KBM-7 (cell line): Measurements from ENCODE around the gene FXYD6.

Experiments
- DNase-seq: peaks from one replicate; pipeline ENCODE4 v3.0.0-alpha.2; 2015
- in situ Hi-C: fragments of 300-500 bp; cut with MboI; formaldehyde crosslinking; loops from 2 replicates; pipeline ENCODE4 v1.14.3; 2020; ENCODE audit warnings: low sequenced_read_pairs, low pct_unique_long_range_greater_than_20kb, mixed read lengths

The FXYD6 gene

DNA sequence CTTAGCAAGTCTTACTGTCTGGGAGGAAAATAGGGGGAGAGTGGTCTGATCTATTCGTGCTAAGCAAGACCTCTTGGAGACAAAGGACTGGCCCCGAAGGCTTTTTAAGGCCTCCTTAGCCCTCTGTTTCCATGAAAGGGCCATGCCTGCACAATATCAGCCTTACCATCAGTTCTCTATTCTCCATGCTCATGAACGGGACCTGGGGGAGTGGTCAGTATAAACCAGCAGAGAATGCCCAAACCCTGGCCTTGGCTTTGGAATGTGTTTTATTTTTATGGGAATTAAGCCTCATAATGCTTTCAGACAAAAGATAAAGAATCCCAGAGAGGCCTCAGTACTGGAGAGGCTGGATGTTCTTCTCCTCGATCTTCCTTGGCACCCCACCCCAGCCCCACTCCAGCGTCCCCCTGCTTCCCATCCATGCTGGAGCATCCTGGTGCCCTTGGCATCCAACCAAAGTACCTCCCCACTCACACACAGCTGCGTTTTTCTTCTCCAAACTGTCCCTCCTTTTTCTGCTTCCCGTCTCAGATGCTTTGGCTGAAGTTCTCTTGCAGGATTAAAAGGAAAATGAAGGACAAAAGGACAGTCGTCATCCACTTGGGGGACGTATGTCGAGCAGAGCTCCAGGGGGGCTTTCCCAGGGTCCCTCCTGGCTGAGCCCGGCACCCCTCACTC lies 18.6 kb downstream of the FXYD6 start:
- in situ Hi-C loops: no loop called here
- no peak for DNase-seq

DNA sequence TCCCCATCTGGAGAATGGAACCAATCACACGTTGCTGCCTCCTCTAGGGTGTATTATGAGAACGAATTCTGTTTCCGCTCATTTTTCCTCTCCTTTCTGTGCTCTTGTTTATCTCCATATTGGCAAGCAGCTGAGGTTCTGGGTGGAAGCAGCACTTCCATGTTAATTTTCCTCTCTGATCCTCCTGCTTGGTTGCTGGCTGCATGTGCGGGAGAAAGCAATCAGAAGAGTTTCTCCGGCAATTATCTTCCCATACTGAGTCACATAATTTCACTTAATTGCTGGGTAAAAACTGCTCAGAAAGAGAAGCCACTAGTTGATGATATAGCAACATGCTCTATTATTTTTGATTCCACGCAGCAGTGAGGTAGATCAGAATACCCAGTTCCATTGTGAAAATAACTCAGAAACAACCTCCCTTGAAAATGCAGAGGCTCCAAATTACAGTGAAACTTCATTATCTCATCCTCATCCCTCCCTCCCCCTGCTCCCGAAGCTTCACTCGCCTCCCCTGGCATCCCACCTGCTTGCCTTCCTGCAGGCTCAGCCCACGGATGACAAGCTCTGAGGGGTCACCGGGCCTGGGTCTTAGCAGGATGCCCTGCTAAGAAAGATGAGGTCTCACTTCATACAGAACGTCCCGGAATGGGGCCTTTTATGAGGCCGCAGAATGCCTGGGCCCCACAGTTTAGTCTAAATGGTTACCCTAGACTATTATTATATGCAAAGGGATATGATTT lies 20.4 kb downstream of the FXYD6 start:
- DNase-seq: no peak

GRCh38 chr11:117855186-117855845 lies 21.1 kb downstream of the FXYD6 start:
- no peak for DNase-seq
- in situ Hi-C loops: no loop called here

More for the DNA sequence above, 20.4 kb downstream of the FXYD6 start:
- in situ Hi-C loops: no loop called here

DNA sequence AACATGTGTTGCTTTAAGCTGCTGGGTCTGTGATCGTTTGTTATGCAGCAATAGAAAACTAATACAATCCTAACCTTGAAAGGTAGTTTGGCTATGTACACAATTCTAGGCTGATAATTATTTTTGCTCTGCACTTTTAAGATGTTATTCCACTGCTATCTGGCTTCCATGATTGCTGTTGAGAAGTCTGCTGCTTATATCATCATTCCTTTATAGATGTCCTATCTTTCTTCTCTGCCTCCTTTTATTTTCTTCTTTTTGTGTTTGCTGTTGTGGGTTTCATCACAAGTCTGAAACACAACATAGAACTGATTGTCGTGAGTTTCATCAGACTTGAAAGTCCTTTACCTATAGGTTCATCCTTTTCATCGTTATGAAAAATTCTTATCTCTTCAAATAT lies 24.1 kb downstream of the FXYD6 start:
- no peak for DNase-seq
- in situ Hi-C loops: no loop called here

DNA sequence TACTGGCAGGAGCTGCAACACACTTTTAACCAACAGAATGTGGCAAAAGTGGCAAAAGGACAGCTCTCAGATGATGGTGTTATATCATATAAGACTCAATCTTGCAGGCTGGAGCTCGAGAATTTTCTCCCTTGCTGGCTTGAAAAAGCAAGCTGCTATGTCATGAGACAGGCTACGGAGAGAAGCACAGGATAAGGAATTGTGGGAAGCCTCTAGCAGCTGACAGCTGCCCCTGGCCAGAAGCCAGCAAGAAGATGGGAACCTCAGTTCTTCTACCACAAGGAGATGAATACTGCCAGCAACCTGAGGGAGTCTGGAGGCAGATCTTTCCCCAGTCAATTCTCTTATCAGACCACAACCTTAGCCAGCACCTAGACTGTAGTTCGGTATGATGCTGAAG lies 24.6 kb downstream of the FXYD6 start:
- no peak for DNase-seq
- in situ Hi-C loops: no loop called here

DNA sequence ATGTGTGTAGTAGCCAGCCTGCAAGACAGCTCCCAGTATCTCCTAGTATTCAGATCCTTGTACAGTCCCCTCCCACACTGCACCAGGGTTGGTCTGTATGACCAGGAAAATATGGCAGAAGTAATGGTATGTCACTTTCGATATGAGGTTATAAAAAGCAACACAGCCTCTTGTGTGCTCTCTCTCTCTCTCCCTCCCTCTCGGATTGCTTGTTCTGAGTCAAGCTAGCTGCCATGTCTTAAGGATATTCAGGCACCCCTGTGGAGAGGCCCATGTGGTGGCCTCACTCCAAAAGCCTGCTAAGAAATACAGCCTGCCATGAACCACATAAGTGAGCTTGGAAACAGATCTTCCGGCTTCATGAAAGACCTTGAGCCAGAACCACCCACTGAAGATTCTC lies 25.4 kb downstream of the FXYD6 start:
- in situ Hi-C loops: no loop called here
- DNase-seq: no peak

- no peak for DNase-seq
- in situ Hi-C loops: loop anchor here (25.0 kb wide), 1 partner anchor 212 kb away; no protein-coding TSS in a partner anchor
Observed at GRCh38 chr11:117849781-117850414, 26.6 kb downstream of the FXYD6 start.

GRCh38 chr11:117843666-117844484 lies 32.6 kb downstream of the FXYD6 start:
- peak; percentile 72 for DNase-seq
- in situ Hi-C loops: loop anchor here (25.0 kb wide), 1 partner anchor 218 kb away; no protein-coding TSS in a partner anchor

DNA sequence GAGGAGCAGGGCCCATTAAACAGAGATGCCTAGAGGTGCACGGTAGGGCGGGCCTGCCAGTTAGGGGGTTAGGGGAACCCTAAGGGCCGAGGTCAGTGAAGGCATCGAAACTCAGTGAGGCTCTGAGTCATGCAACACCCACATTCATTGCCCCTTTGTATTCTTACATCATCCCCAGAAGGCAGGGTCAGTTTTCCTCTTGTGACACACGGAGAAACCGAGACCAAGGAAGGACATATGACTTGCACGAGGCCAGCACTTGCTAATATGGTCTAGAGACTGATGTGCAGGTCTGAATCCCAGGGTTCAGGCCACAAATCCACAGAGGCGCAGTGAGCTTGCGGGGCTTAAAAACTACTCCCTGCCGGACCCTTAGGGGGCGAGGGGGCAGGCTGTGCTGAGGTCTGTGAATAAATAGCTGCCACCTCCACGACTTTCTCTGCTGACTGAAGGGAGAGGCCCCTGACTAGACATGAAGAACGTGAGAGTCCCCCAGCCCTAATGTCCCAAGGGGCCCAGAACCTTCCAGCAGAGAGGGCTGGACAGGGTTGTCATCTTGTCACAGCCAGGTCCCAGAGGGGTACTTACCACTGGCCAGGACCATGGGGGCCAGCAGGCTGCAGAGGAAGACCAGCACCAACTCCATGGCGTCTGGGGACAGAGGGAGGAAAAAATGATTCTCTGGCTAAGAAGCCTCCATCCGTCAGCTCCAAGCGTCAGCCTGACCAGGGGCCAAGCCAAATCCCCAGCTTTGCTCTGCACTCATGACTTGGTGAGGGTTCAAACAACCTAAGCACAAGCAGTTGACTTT lies 34.1 kb downstream of the FXYD6 start:
- in situ Hi-C loops: loop anchor here (25.0 kb wide), 1 partner anchor 220 kb away; no protein-coding TSS in a partner anchor

GRCh38 chr11:117841551-117842031 lies 34.9 kb downstream of the FXYD6 start:
- DNase-seq: no peak
- in situ Hi-C loops: loop anchor here (25.0 kb wide), 1 partner anchor 221 kb away; no protein-coding TSS in a partner anchor

More for the DNA sequence above, 34.1 kb downstream of the FXYD6 start:
- DNase-seq: no peak

DNA sequence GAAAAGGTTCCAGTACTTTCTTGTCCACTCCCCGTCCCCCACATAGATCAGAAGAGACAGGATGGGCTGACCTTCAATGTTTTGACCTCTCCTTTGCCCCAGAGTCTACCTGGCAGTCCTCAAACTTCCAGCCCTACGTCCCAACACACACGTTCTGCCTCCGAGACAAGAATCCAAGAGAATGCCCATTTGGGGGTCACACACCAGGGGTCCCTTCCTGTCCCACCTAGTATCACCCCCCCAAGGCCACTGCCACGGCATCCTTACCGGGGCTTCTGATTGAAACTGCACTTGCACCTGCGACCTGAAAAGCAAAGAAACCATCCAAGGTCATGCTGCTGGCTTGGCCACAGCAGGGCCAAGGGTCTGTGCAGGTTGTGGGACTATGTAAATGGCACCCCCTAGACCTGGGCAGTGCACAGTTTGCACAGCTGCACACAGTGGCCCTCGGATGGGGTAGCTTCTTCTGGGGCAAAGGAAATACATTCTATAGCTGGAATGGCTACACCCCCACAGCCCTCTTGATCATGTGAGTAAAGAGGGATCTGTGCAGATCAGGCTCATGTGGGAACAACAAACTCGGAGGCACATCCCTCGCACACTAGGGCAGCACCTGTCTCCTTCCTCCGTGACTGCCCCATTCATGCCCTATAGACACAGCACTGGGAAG lies 35.4 kb downstream of the FXYD6 start:
- in situ Hi-C loops: loop anchor here (25.0 kb wide), 1 partner anchor 221 kb away; no protein-coding TSS in a partner anchor
- DNase-seq: no peak

- in situ Hi-C loops: loop anchor here (10.0 to 25.0 kb wide), 2 partner anchors 105 to 222 kb away; no protein-coding TSS in a partner anchor
- DNase-seq: no peak
Observed at GRCh38 chr11:117839936-117840813, 36.3 kb downstream of the FXYD6 start.

DNA sequence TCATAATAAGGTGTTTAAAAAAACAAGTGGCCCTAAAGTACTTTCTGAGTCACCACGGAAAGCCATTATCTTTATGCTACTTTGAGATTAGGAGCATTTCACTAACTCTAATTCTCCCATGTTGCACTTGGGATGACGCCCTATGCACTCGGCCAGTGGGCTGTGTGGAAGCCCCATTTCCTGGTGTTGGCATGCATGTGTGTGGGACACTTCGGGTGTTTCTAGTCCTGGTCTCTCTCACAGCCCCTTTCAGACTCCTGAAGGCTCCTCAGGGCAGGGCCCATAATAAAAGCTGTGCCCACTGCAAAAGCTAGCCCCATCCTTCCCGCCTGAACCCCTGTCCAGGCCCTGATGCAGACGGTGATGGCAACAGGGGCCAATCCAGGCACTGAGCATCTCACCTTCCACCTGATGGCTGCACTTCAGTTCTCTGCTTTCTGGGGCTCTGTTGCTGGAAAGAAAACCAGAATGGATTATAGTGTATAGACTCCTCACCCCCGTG lies 37.0 kb downstream of the FXYD6 start:
- no peak for DNase-seq
- in situ Hi-C loops: loop anchor here (10.0 to 25.0 kb wide), 2 partner anchors 105 to 223 kb away; no protein-coding TSS in a partner anchor

GRCh38 chr11:117838901-117839300 lies 37.6 kb downstream of the FXYD6 start:
- no peak for DNase-seq
- in situ Hi-C loops: loop anchor here (10.0 to 25.0 kb wide), 2 partner anchors 106 to 223 kb away; no protein-coding TSS in a partner anchor

DNA sequence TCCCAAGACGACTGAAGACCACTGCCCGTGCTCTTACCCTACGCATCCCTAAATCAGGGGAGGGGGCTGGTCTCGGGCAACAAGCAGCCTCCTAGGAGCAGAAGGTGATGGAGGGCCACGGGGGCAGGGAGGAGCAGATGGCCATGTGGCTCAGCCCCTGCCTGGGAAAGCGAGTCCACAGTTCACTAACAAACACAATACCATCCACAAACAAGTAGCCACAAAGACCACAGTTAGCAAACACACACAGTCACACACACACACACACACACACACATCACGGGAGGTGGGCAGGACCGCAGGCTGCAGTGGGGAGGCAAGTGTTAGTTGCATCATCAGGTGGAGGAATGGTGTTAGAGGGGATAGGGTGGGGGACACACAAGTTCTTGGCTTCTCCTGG lies 38.7 kb downstream of the FXYD6 start:
- DNase-seq: no peak
- in situ Hi-C loops: loop anchor here (10.0 to 25.0 kb wide), 2 partner anchors 107 to 225 kb away; no protein-coding TSS in a partner anchor
